HG03575 (cell line): Measurements from ENCODE around the gene SNRPA.

Experiments used
- ATAC-seq: cut with Tn5 transposase; IDR thresholded peaks from one replicate; pipeline ENCODE4 v1.9.1; 2021; ENCODE audit not compliant: unreplicated experiment, insufficient number of reproducible peaks, low FRiP score; ENCODE audit errors: extremely low read depth

Gene SNRPA

DNA sequence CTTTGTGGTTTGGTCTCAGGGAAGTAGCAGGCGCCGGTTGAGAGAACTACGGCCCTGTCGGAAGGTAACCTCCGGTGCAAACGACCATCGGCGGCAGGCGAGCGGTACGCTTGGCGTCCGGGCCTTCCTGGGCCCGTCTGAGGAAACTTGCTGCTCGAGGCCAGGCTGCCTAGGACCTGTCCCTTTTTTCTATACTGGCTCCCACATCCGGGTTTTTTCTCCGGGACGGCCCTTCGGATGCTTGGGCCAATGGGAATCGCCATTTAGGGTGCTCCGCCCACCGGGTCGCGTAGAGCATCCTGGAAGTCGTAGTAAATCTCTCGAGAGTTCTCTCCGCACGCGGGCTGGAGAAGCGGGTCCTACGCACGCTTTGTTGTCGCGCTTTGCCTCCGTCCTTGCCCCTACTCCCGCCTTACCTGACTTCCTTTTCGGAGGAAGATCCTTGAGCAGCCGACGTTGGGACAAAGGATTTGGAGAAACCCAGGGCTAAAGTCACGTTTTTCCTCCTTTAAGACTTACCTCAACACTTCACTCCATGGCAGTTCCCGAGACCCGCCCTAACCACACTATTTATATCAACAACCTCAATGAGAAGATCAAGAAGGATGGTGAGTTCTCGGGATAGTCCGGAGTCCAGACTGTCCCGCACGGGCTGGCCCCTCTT is at the start of gene SNRPA:
SNRPA (plus strand) TSS at position 330 of the 664 bp plus-strand sequence; CDS start at position 536, 206 bp downstream.
- peak; percentile 31 for ATAC-seq

DNA sequence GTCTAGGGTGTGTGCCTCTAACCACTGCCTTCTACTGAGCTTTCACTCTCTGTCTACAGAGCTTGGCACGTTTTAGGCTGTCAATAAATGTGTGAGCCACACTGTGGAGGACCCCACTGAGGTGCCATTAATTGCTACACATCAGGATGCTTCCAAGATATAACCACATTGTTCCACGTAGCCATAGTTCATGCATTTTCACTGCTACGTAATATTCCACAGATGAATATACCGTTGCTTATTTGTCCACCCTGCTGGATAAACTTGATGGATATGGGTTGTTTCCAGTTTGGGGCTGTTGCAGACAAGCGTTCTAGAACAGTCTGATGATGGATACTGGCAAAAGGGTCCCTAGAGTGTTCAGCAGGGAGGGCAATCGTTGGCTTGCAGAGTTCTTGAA is 49.2 kb upstream of the SNRPA start:
- ATAC-seq = no peak

DNA sequence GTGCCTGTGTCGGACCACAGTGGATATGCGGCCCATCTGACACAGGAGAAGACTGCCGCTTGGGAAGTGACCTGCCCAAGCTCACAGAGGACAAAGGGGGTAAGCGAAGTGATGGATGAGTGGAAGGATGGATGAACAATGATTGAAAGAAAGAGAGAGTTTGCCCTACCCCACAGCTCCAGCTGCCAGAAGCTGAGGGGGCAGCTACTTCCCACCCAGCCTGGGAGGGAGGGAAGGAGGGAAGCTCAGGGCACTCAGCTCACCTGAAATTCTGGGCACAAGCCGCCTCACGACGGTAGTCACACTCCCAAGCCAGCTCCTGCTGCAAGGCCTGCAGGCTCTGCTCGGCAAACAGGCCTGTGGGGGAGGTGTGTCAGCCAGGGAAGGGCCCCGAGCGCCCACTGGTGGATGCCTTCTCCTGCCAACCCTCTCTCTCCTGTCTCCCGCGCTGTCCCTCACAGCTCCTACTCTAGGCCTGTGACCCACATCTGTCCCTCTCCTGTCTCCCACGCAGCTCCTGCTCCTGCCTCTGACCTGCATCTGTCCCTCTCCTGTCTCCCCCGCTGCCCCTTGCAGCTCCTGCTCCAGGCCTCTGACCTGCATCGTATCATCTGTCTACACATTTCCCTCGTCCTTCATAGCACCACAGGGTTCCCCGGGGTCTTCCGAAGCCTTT is 48.5 kb upstream of the SNRPA start:
- ATAC-seq = no peak

DNA sequence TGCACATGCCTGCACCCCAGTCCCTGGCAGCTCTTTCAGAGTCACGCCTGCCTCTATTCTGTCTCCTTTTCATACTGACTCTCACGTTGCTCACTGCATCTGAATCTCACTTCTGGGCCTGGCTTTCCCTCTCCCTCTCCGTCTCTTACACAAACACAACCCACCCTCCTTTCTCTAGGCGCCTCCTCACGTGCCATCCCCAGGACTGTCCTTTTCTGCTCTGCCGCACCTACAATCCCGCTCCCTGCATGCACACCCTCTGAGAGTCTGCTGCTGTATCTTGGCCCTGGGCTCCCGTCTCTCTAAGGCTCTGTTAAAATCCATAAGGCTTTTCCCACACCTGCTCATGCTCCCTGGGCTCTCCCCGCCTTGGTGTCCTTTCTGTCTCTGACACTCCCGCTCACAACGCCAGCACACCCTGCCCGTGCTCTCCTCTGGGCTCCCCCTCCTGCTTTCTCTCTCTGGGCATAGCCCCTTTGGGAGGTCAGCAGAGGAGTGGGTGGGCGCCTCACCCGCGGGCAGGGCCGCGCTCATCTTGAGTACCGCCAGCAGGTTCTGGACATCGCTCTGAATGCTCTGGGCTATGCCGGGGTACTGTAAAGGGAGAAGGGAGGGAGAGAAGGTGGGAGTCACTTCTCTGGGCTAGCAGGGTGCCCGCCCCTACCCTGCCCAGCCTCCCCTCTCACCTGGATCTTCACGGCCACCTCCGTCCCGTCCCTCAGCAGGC is 47.8 kb upstream of the SNRPA start:
- no peak for ATAC-seq

DNA sequence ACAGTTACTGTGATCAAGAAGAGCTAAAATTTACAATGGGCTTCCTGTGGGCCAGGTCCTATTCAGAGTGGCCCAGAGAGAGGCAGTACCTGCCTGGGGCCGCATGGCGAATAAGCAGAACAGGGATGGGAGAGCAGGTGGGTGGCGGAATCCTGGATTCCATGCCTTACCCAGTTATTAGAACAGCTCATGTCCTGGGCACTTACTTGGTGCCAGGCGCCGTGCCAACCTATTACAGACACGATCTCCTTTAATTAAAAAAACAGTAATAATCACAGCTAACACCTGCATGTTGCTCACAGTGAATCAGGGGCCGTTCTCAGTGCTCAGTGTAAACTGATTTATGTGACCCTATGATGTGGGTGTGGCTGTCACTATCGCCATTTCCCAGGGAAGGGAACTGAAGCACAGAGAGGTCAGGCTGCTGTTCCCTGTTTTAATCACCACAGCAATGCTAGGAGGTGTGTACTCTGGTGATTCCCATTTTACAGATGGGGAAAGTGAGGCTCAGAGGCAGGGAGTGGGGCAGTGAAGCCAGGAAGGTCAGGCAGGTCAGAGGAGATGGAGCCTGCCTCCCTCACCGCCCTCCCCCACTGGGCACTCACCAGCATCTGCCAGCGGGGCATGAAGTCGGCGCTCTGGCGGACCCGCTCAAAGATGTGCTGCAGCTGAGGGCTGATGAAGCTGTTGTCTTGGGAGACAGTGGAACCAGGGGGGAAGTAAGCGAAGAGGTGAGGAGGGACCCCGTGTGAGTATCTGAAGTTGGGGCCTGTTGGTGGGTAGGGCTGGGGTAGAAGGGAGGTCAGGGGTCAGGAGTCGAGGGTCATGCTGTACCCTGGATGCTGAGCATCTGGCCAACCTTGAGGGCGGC is 46.3 kb upstream of the SNRPA start:
- ATAC-seq = no peak

DNA sequence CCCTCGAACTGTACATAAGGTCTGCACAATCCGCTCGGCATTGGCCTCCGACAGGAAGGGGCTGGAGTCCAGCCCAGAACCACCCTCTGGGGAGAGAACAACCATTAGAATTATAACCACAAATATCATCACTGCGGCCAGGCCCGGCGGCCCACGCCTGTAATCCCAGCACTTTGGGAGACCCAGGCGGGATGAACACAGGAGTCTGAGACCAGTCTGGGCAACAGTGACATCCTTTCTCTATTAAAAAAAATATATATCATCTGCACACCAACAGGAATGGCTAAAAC is 45.7 kb upstream of the SNRPA start:
- ATAC-seq = no peak

DNA sequence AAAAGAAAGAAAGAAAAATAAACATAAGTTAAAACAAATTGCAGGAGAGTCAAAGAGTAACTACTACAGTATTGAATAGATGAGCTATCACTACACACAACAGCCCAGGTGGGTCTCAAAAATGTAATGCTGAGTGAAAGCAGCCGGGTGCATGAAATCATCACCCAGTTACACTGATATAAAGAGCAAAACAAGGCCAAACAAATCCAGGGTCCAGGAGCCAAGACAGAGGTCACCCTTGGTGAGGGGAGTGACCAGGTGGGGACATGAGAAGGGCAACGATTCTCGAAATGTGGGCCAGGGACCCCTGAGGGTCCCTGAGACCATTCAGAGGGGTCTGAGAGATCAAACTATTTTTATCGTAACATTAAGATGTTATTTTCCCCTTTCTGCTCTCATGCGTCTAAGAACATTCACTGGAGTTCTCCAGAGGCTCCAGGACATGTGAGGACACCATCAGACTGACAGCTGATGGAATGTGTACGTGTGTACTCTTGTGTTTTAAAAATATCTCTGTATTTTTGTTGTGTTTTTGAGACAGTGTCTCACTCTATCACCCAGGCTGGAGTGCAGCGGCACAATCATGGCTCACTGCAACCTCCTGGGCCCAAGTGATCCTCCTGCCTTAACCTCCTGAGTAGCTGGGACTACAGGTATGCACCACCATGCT is 44.9 kb upstream of the SNRPA start:
- no peak for ATAC-seq

DNA sequence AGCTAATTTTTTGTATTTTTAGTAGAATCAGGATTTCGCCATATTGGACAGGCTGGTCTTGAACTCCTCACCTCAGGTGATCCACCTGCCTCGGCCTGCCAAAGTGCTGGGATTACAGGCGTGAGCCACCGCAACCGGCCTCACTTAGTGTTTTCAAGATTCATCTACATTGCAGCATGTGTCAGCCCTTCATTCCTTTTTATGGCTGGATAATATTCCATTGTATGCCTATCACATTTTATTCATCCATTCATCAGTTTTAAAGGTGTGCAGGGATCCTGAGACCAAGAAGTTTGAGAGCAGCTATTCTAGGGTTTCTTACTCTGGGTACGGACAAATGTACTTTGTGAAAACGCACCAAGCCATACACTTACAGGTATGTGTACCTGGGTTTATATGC is 43.4 kb upstream of the SNRPA start:
- ATAC-seq = no peak

DNA sequence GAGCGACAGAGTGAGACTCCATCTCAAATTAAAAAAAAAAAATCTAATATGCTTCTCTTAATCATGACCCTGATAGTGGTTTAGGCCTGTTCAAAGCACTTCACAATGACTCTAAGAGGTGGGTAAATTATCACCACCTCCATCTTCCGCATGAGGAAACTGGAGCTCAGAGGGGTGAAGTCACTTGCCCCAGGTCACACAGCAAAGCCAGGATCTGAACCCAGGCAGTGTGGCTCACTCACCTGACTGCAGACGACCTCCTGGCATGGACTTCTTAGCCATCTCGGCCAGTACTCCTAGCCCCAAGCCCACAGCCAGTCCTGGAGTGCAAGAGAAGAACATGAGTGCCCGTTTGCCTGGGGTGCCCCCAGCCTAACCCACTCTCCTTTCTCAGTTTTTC is 41.2 kb upstream of the SNRPA start:
- no peak for ATAC-seq

DNA sequence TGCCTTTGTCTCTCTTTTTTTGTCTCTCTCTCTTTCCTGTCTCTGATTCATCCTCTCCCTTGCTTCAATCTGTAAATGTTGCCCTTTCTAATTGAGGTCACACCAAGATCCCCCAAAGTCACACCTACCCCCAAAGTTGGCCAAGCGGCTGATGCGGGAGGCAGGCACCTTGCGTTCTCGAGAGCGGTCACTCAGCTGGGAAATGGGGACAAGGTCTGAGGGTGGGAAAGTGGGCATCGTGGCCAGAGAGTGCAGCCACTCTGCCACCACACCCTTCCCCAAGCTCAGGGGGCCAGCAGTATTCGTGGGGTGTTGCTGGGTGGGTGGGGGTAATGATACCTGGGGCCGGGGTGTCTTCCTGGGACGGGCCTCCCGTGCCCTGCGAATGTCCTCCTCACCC is 37.1 kb upstream of the SNRPA start:
- ATAC-seq = no peak

DNA sequence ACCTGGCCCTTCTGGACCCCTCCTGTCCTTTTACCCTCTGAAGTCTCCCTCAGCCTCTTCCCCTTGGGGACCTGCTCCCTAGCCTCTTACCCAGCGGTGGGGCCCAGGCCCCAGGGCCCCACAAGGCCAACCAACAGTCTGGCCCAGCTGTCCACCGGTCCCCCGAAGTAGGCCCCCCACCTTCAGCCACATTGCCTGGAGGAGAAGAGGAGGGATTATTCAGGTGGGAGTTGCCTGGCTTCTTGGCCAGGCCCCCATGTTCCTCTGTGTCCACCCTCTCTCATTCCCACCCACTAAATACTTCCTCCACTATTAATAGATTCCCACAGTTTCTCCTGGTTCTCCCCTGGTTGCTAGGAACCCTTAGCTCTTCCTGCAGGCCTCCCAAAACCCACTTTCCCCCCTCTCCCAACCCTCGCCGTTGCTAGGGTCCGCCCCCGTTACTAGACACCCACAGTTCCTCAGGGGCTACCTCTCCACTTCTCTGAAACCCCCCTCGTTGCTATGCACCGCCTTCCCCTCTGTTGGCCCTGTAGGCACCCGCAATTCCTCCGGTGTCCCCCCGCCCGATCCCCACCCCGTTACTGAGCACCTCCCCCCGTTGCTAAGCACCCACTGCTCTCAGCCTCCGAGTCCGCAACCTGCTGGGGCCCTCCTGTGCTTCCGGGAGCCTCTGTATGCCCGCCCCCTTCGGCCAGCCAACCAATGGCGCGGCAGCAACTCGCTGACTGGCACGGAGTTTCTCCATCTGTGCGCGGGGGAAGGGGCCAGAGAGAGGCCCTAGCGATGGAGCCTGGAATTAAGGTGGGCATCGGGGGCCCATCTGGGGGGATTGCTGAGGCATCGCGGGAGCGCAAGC is 36.3 kb upstream of the SNRPA start:
- ATAC-seq = no peak

DNA sequence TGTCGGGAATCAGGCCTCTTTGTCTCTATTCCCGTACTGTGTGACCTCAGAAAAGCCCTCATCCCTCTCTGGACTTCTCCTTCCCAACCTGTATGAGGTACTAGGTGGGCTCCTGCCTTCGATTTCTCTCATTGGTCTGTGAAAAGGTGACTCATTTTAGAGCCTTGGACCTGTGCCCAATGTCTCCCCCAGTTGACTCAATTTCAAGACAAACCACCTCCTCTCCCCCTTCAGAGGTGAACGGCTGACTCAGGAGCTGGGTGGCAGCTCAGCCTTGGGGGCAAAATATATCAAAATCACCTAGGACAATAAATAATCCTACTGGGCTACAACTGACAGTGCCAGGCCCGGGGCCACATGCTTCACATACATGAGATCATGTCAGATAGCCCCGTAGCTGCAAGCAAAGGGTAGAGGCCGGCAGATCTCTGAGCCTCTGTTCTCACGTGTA is 34.9 kb upstream of the SNRPA start:
- no peak for ATAC-seq

DNA sequence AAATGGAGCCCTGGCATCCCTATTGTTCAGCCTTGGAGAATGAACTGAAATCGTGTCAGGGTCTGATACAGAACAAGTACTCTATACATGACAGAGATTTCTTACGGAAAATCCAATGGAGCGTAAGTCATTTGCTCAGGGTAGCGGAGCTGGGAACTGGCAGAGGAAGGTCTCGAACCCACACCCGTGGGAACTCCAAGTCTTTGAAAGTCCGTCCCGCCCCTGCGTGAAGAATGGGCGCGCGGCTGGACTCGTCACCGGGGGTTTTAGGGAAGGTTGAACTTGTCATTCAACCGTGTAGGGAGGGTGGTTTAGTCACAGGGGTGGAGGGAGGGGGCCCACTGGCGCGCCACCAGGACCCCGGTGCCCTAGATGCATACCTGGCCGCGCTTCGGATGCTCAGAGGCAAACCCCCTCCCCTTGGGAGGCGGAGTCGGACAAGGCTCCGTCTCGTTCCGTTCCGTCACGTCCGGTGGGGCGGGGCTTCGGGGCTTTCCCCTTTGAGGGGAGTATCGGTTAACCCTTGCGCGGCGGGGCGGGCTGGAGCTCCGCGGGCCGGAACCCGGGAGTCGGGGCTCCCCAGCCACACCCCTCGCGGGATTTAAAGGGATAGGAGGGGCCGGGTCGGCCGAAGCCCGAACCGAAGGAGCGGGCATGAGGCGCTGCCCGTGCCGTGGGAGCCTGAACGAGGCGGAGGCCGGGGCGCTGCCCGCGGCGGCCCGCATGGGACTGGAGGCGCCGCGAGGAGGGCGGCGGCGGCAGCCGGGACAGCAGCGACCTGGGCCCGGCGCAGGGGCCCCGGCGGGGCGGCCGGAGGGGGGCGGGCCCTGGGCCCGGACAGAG is 34.3 kb upstream of the SNRPA start, which contains the start of the genes COQ8B and ITPKC:
COQ8B (minus strand) TSS at position 405 of the 843 bp plus-strand sequence. CDS start 2,254 bp downstream, outside the sequence.
ITPKC (plus strand) TSS at position 631 of the 843 bp plus-strand sequence; CDS start at position 655, 24 bp downstream.
- ATAC-seq = peak; percentile 35

DNA sequence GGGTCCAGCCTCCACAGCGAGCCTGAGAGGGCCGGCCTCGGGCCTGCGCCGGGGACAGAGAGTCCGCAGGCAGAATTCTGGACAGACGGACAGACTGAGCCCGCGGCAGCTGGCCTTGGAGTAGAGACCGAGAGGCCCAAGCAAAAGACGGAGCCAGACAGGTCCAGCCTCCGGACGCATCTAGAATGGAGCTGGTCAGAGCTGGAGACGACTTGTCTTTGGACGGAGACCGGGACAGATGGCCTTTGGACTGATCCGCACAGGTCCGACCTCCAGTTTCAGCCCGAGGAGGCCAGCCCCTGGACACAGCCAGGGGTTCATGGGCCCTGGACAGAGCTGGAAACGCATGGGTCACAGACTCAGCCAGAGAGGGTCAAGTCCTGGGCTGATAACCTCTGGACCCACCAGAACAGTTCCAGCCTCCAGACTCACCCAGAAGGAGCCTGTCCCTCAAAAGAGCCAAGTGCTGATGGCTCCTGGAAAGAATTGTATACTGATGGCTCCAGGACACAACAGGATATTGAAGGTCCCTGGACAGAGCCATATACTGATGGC is 33.6 kb upstream of the SNRPA start:
- ATAC-seq = no peak

DNA sequence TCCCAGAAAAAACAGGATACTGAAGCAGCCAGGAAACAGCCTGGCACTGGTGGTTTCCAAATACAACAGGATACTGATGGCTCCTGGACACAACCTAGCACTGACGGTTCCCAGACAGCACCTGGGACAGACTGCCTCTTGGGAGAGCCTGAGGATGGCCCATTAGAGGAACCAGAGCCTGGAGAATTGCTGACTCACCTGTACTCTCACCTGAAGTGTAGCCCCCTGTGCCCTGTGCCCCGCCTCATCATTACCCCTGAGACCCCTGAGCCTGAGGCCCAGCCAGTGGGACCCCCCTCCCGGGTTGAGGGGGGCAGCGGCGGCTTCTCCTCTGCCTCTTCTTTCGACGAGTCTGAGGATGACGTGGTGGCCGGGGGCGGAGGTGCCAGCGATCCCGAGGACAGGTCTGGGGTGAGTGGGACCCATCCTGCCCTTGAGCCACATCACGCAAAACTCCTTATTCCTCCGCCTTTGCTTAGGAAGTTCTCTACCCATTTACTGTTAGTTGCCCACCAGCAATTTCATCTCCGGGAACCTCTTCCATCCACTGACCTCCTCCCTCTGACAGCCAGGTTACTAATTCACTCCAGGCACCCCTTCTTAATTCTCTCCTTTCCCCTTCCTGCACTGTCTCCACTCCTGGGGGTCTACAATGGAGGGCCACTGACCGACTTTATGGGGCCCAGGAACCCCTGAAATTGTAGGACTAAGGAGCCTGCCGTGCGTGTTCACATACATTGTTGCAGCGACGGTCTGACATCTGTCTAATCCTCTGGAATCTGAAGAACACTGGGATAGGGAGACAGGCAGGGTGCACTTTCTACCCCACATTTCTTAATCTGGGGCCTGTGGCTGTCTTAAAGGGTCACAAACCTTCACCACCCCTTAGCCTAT is 32.9 kb upstream of the SNRPA start:
- ATAC-seq = no peak
